Loucy (cell line): ENCODE data around the gene RECQL.

ENCODE experiments used
- H2AFZ ChIP-seq: fragments of 200-600 bp; sonication (generic); 2 replicates; pipeline ENCODE4 v1.6.0; 2016; ENCODE audit warnings: antibody characterized with exemption, mild to moderate bottlenecking, low read length, moderate library complexity
- H3F3A ChIP-seq: fragments of 200-600 bp; 2 replicates; pipeline ENCODE4 v1.6.0; 2016; ENCODE audit warnings: antibody characterized with exemption, low read depth, mild to moderate bottlenecking
- H3K27me3 ChIP-seq: fragments of 200-600 bp; sonication (generic); 2 replicates; pipeline ENCODE4 v1.6.1; 2014; ENCODE audit warnings: low read length, mild to moderate bottlenecking; ENCODE audit not compliant: insufficient read depth, poor library complexity, severe bottlenecking
- H3K36me3 ChIP-seq: fragments of 200-600 bp; sonication (generic); 2 replicates; pipeline ENCODE4 v1.6.1; 2016; ENCODE audit warnings: low read length; ENCODE audit not compliant: insufficient read depth
- H3K4me1 ChIP-seq: fragments of 200-600 bp; sonication (generic); 2 replicates; pipeline ENCODE4 v1.5.1; 2014; ENCODE audit warnings: low read length, mild to moderate bottlenecking; ENCODE audit not compliant: insufficient read depth, poor library complexity, severe bottlenecking
- H3K4me2 ChIP-seq: fragments of 200-600 bp; sonication (generic); 2 replicates; pipeline ENCODE4 v1.6.0; 2014; ENCODE audit warnings: antibody characterized with exemption, low read length, low read depth, mild to moderate bottlenecking; ENCODE audit not compliant: poor library complexity, severe bottlenecking
- H3K4me3 ChIP-seq: fragments of 200-600 bp; sonication (generic); 2 replicates; pipeline ENCODE4 v1.5.1; 2014; ENCODE audit warnings: low read length, mild to moderate bottlenecking, mixed read lengths; ENCODE audit not compliant: poor library complexity, severe bottlenecking
- H3K79me2 ChIP-seq: fragments of 200-600 bp; sonication (generic); 2 replicates; pipeline ENCODE4 v1.6.1; 2014; ENCODE audit warnings: low read length; ENCODE audit not compliant: insufficient read depth
- H3K9ac ChIP-seq: fragments of 200-600 bp; sonication (generic); 2 replicates; pipeline ENCODE4 v1.6.0; 2014; ENCODE audit warnings: mild to moderate bottlenecking, low read depth, low read length, moderate library complexity; ENCODE audit not compliant: poor library complexity, severe bottlenecking
- H3K9me2 ChIP-seq: fragments of 200-600 bp; sonication (generic); replicated peaks from 2 replicates; pipeline ENCODE4 v1.6.1; 2016; ENCODE audit warnings: low read depth, low read length, mixed read lengths
- H3K9me3 ChIP-seq: fragments of 200-600 bp; sonication (generic); 2 replicates; pipeline ENCODE4 v1.6.1; 2014; ENCODE audit warnings: mild to moderate bottlenecking, antibody characterized with exemption, low read length, low read depth; ENCODE audit not compliant: insufficient read depth
- H4K20me1 ChIP-seq: fragments of 200-600 bp; sonication (generic); 2 replicates; pipeline ENCODE4 v1.6.0; 2014; ENCODE audit warnings: antibody characterized with exemption, low read length, mild to moderate bottlenecking; ENCODE audit not compliant: insufficient read depth, poor library complexity, severe bottlenecking
- EZH2phosphoT487 ChIP-seq: fragments of 200-600 bp; IDR thresholded peaks from 2 replicates; pipeline ENCODE4 v1.6.1; 2018; ENCODE audit warnings: antibody characterized with exemption, mild to moderate bottlenecking, moderate library complexity, borderline replicate concordance
- TF ChIP-seq, protein P1 (sequence below): fragments of 200-600 bp; sonication (generic); conservative IDR thresholded peaks from 2 replicates; pipeline ENCODE4 v1.5.1; 2014; ENCODE audit warnings: mild to moderate bottlenecking, antibody characterized with exemption, low read length

RECQL gene

DNA sequence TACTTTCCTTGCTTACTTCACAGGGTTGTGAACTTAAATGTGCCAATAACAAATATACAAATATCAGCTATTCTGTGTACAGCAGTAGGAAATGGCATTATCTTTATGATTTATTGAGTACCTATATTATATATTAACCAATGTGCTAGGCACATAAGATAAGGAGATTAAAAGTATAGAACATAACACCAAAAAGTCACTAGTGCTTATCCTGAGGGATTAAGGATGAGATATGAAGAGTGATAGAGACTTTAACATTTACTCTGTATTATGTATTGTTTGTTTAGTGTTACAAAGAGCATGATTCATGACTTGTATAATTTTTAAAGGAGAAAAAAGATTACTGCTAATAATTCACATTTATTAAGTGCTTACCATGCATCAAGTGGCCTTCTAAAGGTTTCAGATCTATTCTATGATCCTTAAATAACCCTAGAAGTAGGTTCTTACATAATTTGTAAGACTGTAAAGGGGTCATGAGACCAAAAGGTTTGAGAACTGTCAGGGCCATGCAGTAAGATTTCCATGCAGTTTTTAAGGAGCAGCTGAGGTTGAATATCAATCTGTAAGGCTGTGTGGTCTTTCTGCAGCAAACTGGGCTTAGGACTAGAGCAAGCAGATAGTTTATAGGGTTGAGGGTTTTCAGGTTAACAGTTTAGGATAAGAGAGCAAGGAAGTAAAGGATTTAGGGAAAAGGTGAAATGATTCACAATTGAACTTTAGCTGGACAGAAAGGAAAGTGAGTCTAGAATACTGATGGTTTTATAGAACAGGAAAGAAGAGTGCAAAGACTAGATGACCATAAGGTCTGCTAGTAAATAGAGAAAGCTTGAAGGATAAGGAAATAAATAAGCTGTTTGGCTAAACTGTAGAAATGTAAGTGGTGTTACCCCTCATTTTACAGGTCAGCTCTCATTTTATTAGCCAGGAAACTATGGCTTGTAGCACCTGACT, 57.0 kb downstream of the RECQL start:
- Histone ChIP-seq H3K4me2 (no peak overlapping the region), H3K9ac (no peak overlapping the region), H3K36me3 (no peaks in the 10 kb centered on the region), H4K20me1 (no peaks in the 10 kb centered on the region), H3K4me1 (no peaks in the 10 kb centered on the region), H3F3A (no peaks in the 10 kb centered on the region), H3K9me2 (no peaks in the 10 kb centered on the region), H2AFZ (no peak overlapping the region), H3K4me3 (no peak overlapping the region), H3K27me3 (no peaks in the 10 kb centered on the region), H3K79me2 (peaks cover 7% of the 10 kb centered on the region; the same call in 1 of the 2 replicates), H3K9me3 (no peaks in the 10 kb centered on the region)
- TF ChIP-seq, protein P1, sequence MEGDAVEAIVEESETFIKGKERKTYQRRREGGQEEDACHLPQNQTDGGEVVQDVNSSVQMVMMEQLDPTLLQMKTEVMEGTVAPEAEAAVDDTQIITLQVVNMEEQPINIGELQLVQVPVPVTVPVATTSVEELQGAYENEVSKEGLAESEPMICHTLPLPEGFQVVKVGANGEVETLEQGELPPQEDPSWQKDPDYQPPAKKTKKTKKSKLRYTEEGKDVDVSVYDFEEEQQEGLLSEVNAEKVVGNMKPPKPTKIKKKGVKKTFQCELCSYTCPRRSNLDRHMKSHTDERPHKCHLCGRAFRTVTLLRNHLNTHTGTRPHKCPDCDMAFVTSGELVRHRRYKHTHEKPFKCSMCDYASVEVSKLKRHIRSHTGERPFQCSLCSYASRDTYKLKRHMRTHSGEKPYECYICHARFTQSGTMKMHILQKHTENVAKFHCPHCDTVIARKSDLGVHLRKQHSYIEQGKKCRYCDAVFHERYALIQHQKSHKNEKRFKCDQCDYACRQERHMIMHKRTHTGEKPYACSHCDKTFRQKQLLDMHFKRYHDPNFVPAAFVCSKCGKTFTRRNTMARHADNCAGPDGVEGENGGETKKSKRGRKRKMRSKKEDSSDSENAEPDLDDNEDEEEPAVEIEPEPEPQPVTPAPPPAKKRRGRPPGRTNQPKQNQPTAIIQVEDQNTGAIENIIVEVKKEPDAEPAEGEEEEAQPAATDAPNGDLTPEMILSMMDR: no peak
- no peak for TF ChIP-seq EZH2phosphoT487

DNA sequence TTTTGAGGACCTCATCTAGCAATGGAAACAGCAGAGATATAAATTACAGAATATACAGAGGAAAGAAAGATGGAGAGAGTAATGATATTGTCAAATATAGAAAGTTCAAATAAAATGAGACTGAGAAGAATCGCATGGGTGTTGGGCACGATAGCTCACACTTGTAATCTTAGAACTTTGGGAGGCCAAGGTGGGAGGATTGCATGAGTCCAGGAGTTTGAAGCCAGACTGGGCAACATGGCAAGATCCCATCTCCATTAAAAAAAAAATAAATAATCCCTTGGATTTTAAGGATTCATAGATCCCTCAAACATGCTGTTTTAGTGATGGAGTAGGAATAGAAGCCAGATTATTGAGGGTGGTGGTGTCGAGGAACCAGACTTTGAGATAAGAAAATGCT, 62.1 kb downstream of the RECQL start:
- TF ChIP-seq EZH2phosphoT487: no peak
- TF ChIP-seq, protein P1: no peak
- Histone ChIP-seq H3K79me2 (peaks cover 15% of the 10 kb centered on the region), H3K36me3 (no peaks in the 10 kb centered on the region), H3F3A (no peaks in the 10 kb centered on the region), H3K9me2 (no peaks in the 10 kb centered on the region), H3K27me3 (peaks cover 4% of the 10 kb centered on the region), H3K9ac (peak overlapping the region; percentile 79), H2AFZ (no peak overlapping the region), H3K4me2 (peak overlapping the region; percentile 66), H3K4me3 (peak overlapping the region; percentile 84), H3K9me3 (no peaks in the 10 kb centered on the region), H3K4me1 (no peaks in the 10 kb centered on the region), H4K20me1 (no peaks in the 10 kb centered on the region)

DNA sequence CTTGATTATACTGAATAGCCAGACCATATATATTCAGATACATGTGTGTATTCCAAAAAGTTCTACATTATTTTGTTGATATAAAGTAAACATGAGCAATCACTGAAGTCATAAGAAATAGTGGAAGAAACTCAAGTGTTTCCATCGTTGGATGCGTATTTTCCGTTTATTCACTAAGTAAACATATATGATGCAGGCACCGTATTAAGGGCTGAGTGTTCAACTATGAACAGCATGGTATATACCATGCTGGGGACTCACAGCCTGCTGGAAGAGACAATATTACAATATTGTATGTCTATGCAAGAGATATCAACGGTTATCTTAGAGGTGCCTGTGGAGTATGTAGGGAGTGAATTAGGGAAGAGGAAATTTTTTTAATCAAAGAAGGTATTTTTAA, 62.8 kb downstream of the RECQL start:
- Histone ChIP-seq H3K9me2 (no peaks in the 10 kb centered on the region), H3K79me2 (peaks cover 15% of the 10 kb centered on the region), H3K4me3 (peak overlapping the region; percentile 84), H3F3A (no peaks in the 10 kb centered on the region), H3K4me1 (no peaks in the 10 kb centered on the region), H3K4me2 (peak overlapping the region; percentile 66), H3K27me3 (peaks cover 4% of the 10 kb centered on the region), H3K36me3 (no peaks in the 10 kb centered on the region), H3K9me3 (no peaks in the 10 kb centered on the region), H3K9ac (peak overlapping the region; percentile 79), H2AFZ (no peak overlapping the region), H4K20me1 (no peaks in the 10 kb centered on the region)
- TF ChIP-seq, protein P1: no peak
- no peak for TF ChIP-seq EZH2phosphoT487
